ENCODE measurements around the gene SCNN1A. TPM values are rescaled to one million over a fixed set of nuclear protein-coding genes. Genes with fewer than 3 reads are reported as not detected.

SCNN1A gene
- total and polyA plus RNA-seq, 2 donors (not counting 1 experiment from before 2014, with no cell fraction given): under 0.01 to 0.05 TPM

DNA sequence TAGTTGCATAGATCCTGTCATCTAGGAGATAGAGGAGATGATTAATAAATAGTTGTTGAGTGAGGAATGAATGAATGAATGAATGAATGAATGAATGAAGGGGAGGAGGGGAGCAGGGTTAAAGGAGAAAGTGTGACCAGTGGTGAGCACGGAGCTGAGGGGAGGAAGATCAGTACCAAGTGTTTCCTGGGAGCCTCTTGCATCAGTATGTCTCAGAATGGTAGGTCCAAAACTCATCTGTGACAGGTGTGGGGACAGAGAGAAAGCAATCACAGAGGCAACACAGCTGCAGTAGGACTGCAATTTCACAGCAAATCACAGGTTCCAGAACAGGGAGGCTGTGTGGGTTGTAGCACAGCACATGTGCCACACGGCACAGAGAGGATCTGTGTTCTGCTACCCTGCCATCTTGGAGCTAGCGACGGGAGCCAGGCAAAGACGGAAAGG, 19.0 kb downstream of the SCNN1A start:
- no peak overlapping the region for H3K4me2 ChIP-seq (ENCODE audit: extremely low read depth, insufficient read depth, low read length)
- no peak overlapping the region for H3K4me3 ChIP-seq (replicated peaks in 1 of 4; ENCODE audit: control extremely low read depth in 1 of 4, insufficient read depth in 1 of 4, low read depth in 3 of 4, low read length in 4 of 4)
- H3K27me3 ChIP-seq (ENCODE audit: control insufficient read depth, insufficient read depth, low read length): peaks cover 13% of the 10 kb centered on the region
- H3K9me3 ChIP-seq (ENCODE audit: control insufficient read depth, insufficient read depth, low read depth, low read length): no peaks in the 10 kb centered on the region
- no peak for DNase-seq (ENCODE audit: low read depth in 2 of 2)
- no peak overlapping the region for H3K27ac ChIP-seq (ENCODE audit: insufficient read depth, low read length)
- no peaks in the 10 kb centered on the region for H3K36me3 ChIP-seq (ENCODE audit: control insufficient read depth, insufficient read depth, low read length)
- no peaks in the 10 kb centered on the region for H3K4me1 ChIP-seq (ENCODE audit: control insufficient read depth, extremely low read depth, insufficient read depth, low read length)
- no peak for TF ChIP-seq EZH2 (IDR thresholded peaks at IDR 0.05; ENCODE audit: low read length, missing control alignments)
- no peak for TF ChIP-seq CTCF (conservative IDR thresholded peaks at IDR 0.05 in 1 of 2, IDR thresholded peaks at IDR 0.05 in 1 of 2; ENCODE audit: low read depth in 1 of 2, low read length in 2 of 2)
- no peak overlapping the region for H2AFZ ChIP-seq (ENCODE audit: low read length)
- no peaks in the 10 kb centered on the region for H3K79me2 ChIP-seq (ENCODE audit: control insufficient read depth, insufficient read depth, low read length)
- H4K20me1 ChIP-seq (ENCODE audit: control insufficient read depth, extremely low read depth, insufficient read depth, low read length): no peaks in the 10 kb centered on the region
- no peak overlapping the region for H3K9ac ChIP-seq (ENCODE audit: insufficient read depth, low read length)

GRCh38 chr12:6355491-6356373, 19.6 kb downstream of the SCNN1A start:
- no peaks in the 10 kb centered on the region for H3K36me3 ChIP-seq (ENCODE audit: control insufficient read depth, insufficient read depth, low read length)
- peaks cover 13% of the 10 kb centered on the region for H3K27me3 ChIP-seq (ENCODE audit: control insufficient read depth, insufficient read depth, low read length)
- TF ChIP-seq EZH2 (IDR thresholded peaks at IDR 0.05; ENCODE audit: low read length, missing control alignments) (no peak), CTCF (conservative IDR thresholded peaks at IDR 0.05 in 1 of 2, IDR thresholded peaks at IDR 0.05 in 1 of 2; ENCODE audit: low read depth in 1 of 2, low read length in 2 of 2) (no peak)
- no peak overlapping the region for H3K9ac ChIP-seq (ENCODE audit: insufficient read depth, low read length)
- no peaks in the 10 kb centered on the region for H3K4me1 ChIP-seq (ENCODE audit: control insufficient read depth, extremely low read depth, insufficient read depth, low read length)
- no peak overlapping the region for H3K4me3 ChIP-seq (replicated peaks in 1 of 4; ENCODE audit: control extremely low read depth in 1 of 4, insufficient read depth in 1 of 4, low read depth in 3 of 4, low read length in 4 of 4)
- no peaks in the 10 kb centered on the region for H4K20me1 ChIP-seq (ENCODE audit: control insufficient read depth, extremely low read depth, insufficient read depth, low read length)
- H3K9me3 ChIP-seq (ENCODE audit: control insufficient read depth, insufficient read depth, low read depth, low read length): no peaks in the 10 kb centered on the region
- no peaks in the 10 kb centered on the region for H3K79me2 ChIP-seq (ENCODE audit: control insufficient read depth, insufficient read depth, low read length)
- H3K27ac ChIP-seq (ENCODE audit: insufficient read depth, low read length): no peak overlapping the region
- no peak for DNase-seq (ENCODE audit: low read depth in 2 of 2)
- H3K4me2 ChIP-seq (ENCODE audit: extremely low read depth, insufficient read depth, low read length): no peak overlapping the region
- no peak overlapping the region for H2AFZ ChIP-seq (ENCODE audit: low read length)

DNA sequence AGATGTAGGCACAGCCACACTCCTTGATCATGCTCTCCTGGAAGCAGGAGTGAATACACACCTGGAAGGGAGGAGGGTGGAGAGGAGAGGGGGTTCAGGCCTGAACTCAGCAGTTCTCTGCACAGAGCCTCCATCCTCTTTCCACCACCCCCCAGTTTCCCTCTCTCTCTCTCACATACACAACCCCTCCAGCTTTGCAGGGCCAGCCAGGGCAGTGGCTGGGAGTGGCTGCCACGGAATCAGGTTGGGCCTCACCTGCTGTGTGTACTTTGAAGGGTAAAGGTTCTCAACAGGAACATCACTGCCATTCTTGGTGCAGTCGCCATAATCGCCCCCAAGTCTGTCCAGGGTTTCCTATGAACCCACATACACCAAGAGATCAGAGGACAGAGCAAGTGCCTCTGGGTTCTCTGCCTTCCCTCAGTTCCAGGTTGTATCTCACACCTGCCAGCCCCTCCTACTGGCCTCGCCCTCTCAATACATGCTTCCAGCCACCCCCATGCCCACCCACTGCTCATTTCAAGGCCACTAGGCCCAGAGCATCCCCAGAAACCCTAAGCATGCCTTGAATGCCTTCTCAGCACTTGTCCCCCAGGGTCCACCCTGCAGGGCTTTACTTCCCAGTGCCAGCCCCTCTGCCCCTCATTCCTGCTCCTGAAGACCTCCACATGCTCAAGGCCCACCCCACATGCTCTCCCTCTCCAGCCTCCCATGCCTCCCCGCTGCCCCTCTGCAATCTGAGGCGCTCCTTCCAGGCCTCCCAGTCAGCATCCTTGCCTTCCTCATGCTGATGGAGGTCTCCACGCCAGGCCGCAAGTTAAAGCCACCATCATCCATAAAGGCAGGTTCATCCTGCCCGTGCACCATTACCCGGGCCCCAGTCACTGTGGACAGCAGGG, 20.6 kb downstream of the SCNN1A start:
- no peak overlapping the region for H3K4me3 ChIP-seq (replicated peaks in 1 of 4; ENCODE audit: control extremely low read depth in 1 of 4, insufficient read depth in 1 of 4, low read depth in 3 of 4, low read length in 4 of 4)
- peaks cover 13% of the 10 kb centered on the region for H3K27me3 ChIP-seq (ENCODE audit: control insufficient read depth, insufficient read depth, low read length)
- no peaks in the 10 kb centered on the region for H4K20me1 ChIP-seq (ENCODE audit: control insufficient read depth, extremely low read depth, insufficient read depth, low read length)
- DNase-seq (ENCODE audit: low read depth in 2 of 2): no peak
- no peaks in the 10 kb centered on the region for H3K36me3 ChIP-seq (ENCODE audit: control insufficient read depth, insufficient read depth, low read length)
- no peak overlapping the region for H2AFZ ChIP-seq (ENCODE audit: low read length)
- H3K9ac ChIP-seq (ENCODE audit: insufficient read depth, low read length): no peak overlapping the region
- TF ChIP-seq CTCF (conservative IDR thresholded peaks at IDR 0.05 in 1 of 2, IDR thresholded peaks at IDR 0.05 in 1 of 2; ENCODE audit: low read depth in 1 of 2, low read length in 2 of 2) (no peak), EZH2 (IDR thresholded peaks at IDR 0.05; ENCODE audit: low read length, missing control alignments) (no peak)
- H3K27ac ChIP-seq (ENCODE audit: insufficient read depth, low read length): no peak overlapping the region
- no peaks in the 10 kb centered on the region for H3K4me1 ChIP-seq (ENCODE audit: control insufficient read depth, extremely low read depth, insufficient read depth, low read length)
- H3K4me2 ChIP-seq (ENCODE audit: extremely low read depth, insufficient read depth, low read length): no peak overlapping the region
- no peaks in the 10 kb centered on the region for H3K9me3 ChIP-seq (ENCODE audit: control insufficient read depth, insufficient read depth, low read depth, low read length)
- H3K79me2 ChIP-seq (ENCODE audit: control insufficient read depth, insufficient read depth, low read length): no peaks in the 10 kb centered on the region
